B cell (primary cell): ENCODE results near the gene HSFX4. TPM values are rescaled to one million over a fixed set of nuclear protein-coding genes. Genes with fewer than 3 reads are reported as not detected.

Experiments used
- ATAC-seq: fragments of 200-7000 bp; cut with Tn5 transposase; one replicate; pipeline ENCODE4 v1.10.0; 2021; ENCODE audit warnings: low read depth, mild to moderate bottlenecking, moderate number of reproducible peaks, moderate library complexity
- CTCF ChIA-PET: fragments of 350-600 bp; sonication (Branson Sonifier 250); formaldehyde crosslinking; loops from one replicate; lab custom pipeline; 2021; ENCODE audit warnings: antibody characterized with exemption, inconsistent platforms; lab: Charles Lee
- POLR2A ChIA-PET: fragments of 350-600 bp; sonication (Branson Sonifier 250); formaldehyde crosslinking; loops from one replicate; lab custom pipeline; 2021; ENCODE audit warnings: antibody characterized with exemption; lab: Charles Lee
- DNase-seq: peaks from one replicate; pipeline ENCODE4 v3.0.0; 2013
- H2AFZ ChIP-seq: 2 replicates; pipeline ENCODE4 v1.6.1; 2012; ENCODE audit warnings: mild to moderate bottlenecking, low read depth, low read length; ENCODE audit not compliant: insufficient read depth, poor library complexity, severe bottlenecking
- H3K27ac ChIP-seq, 2 donors: 1 replicate in 1 of 2; 2 replicates in 1 of 2; pipeline ENCODE4 v1.5.1; 2012 to 2013; ENCODE audit warnings: low read length in 2 of 2, mild to moderate bottlenecking in 2 of 2, moderate library complexity in 1 of 2
- H3K27me3 ChIP-seq, 4 experiments: fragments of 200-600 bp in 1 of 4; sonication (generic) in 1 of 4; replicated peaks in 1 of 4; 1 replicate in 2 of 4; 2 replicates in 2 of 4; pipeline versions ENCODE4 v1.6.1 to v1.7.0; 2013 to 2016; ENCODE audit warnings: low read length in 3 of 4, mild to moderate bottlenecking in 2 of 4, mixed read lengths in 1 of 4, moderate library complexity in 1 of 4; ENCODE audit not compliant: insufficient read depth in 4 of 4, control insufficient read depth in 3 of 4; ENCODE audit errors: control extremely low read depth in 1 of 4
- H3K36me3 ChIP-seq, 2 experiments: replicated peaks in 1 of 2; 1 replicate in 1 of 2; 2 replicates in 1 of 2; pipeline versions ENCODE4 v1.6.1 to v1.7.1; 2013; ENCODE audit warnings: low read length in 1 of 2; ENCODE audit not compliant: insufficient read depth in 2 of 2, control insufficient read depth in 1 of 2; ENCODE audit errors: control extremely low read depth in 1 of 2, extremely low read depth in 1 of 2
- H3K4me1 ChIP-seq, 2 donors: fragments of 200-600 bp in 1 of 2; sonication (generic) in 1 of 2; 1 replicate in 1 of 2; 2 replicates in 1 of 2; pipeline versions ENCODE4 v1.5.1 to v1.6.1; 2013 to 2017; ENCODE audit warnings: low read length in 2 of 2; ENCODE audit not compliant: control insufficient read depth in 2 of 2, insufficient read depth in 2 of 2
- H3K4me2 ChIP-seq: replicated peaks from 2 replicates; pipeline ENCODE3; 2012; ENCODE audit warnings: mild to moderate bottlenecking, low read depth, low read length; ENCODE audit not compliant: poor library complexity, severe bottlenecking
- H3K4me3 ChIP-seq, 5 experiments: fragments of 200-600 bp in 1 of 5; sonication (generic) in 1 of 5; 1 replicate in 3 of 5; 2 replicates in 2 of 5; pipeline versions ENCODE4 v1.5.1 to v1.7.0; 2011 to 2016; ENCODE audit warnings: low read length in 4 of 5, mild to moderate bottlenecking in 4 of 5, low read depth in 2 of 5, control low read depth in 1 of 5, moderate library complexity in 1 of 5; ENCODE audit not compliant: insufficient read depth in 1 of 5; ENCODE audit errors: control extremely low read depth in 1 of 5, extremely low read depth in 1 of 5
- H3K79me2 ChIP-seq: fragments of 200-600 bp; sonication (generic); one replicate; pipeline ENCODE4 v1.6.0; 2016; ENCODE audit warnings: low read length; ENCODE audit not compliant: control insufficient read depth, insufficient read depth
- H3K9ac ChIP-seq: fragments of 200-600 bp; sonication (generic); 2 replicates; pipeline ENCODE4 v1.6.1; 2017; ENCODE audit warnings: mild to moderate bottlenecking, low read length, moderate library complexity
- H3K9me3 ChIP-seq, 3 donors: one replicate each; pipeline versions ENCODE4 v1.6.1 to v1.7.1; 2013; ENCODE audit warnings: low read length in 2 of 3; ENCODE audit not compliant: control insufficient read depth in 2 of 3, insufficient read depth in 1 of 3; ENCODE audit errors: control extremely low read depth in 1 of 3
- H4K20me1 ChIP-seq: 2 replicates; pipeline ENCODE4 v1.6.0; 2012; ENCODE audit warnings: mild to moderate bottlenecking, low read length; ENCODE audit not compliant: insufficient read depth, control insufficient read depth, poor library complexity, severe bottlenecking
- H3K27ac Mint-ChIP-seq: one replicate; pipeline ENCODE4 v1.8.0; 2021; ENCODE audit warnings: mixed read lengths
- H3K27me3 Mint-ChIP-seq: one replicate; pipeline ENCODE4 v1.8.0; 2021; ENCODE audit warnings: mixed read lengths
- H3K4me1 Mint-ChIP-seq: one replicate; pipeline ENCODE4 v1.8.0; 2021; ENCODE audit warnings: mixed read lengths
- H3K4me3 Mint-ChIP-seq: one replicate; pipeline ENCODE4 v1.8.0; 2021; ENCODE audit warnings: mixed read lengths
- H3K9me3 Mint-ChIP-seq: one replicate; pipeline ENCODE4 v1.8.0; 2022; ENCODE audit warnings: mixed read lengths; ENCODE audit not compliant: insufficient read depth
- EZH2 ChIP-seq: IDR thresholded peaks from 2 replicates; pipeline ENCODE4 v1.6.1; 2012; ENCODE audit warnings: borderline replicate concordance, low read depth, mild to moderate bottlenecking, moderate library complexity, low read length; ENCODE audit not compliant: insufficient read depth, poor library complexity, severe bottlenecking
- WGBS: methylation state at CpG from one replicate; pipeline ENCODE4 v1.1.5; 2013; ENCODE audit warnings: missing lambda C conversion rate; ENCODE audit not compliant: insufficient coverage; 5-methylcytosine and 5-hydroxymethylcytosine counted together
- intact Hi-C: fragments of 100-400 bp; cut with micrococcal nuclease; formaldehyde crosslinking; loops from one replicate; pipeline ENCODE4 v1.10.0; 2022
- polyA plus RNA-seq: library from polyadenylated mRNA; depleted of rRNA; stranded (reverse); fragments of >200 nt; gene quantifications from 2 replicates; pipeline ENCODE4 v1.2.3, GENCODE V29; 2012
- total RNA-seq, 2 donors: library from RNA; stranded (reverse); fragments of 120-200 nt in 1 of 2; gene quantifications; 1 replicate in 1 of 2; 2 replicates in 1 of 2; pipeline versions ENCODE4 v1.2.3 to v1.2.4, GENCODE V29; 2013 to 2022
- TF ChIP-seq, protein P1 (sequence below): fragments of 200-600 bp; IDR thresholded peaks from one replicate; pipeline ENCODE4 v1.8.0; 2022; ENCODE audit warnings: antibody characterized with exemption, mild to moderate bottlenecking

The HSFX4 gene
- total and polyA plus RNA-seq, 2 donors (not counting 1 experiment from before 2014, with no cell fraction given): not detected

DNA sequence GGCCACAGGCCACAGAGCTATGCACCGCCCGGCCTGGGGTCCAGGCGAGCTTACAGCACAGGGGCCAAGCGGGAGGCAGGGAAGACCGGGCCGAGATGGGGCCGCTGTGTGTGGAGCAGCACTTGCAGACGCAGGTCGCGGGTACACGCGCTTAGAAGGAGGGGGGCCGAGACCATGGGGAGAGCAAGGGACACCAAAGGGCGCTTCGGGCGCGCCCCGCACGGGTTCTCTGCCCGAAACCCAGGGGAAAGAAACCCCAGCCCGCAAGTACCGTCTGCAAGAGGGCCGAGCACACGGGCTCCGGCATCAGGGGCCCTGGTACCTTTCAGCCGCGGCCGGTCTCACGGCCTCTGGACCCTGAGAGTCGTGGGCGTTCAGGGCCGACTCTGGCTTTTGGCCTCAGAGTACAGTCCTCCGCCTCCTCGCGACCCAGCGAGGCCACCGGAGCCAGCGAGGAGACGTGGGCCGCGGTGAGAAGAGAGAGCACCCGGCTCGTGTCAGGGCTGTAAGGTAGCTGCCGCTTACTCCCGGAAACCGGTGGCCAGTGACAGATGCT, 8.6 kb downstream of the HSFX4 start:
- Histone ChIP-seq H3K9me3 (no peaks in the 10 kb centered on the region), H4K20me1 (no peaks in the 10 kb centered on the region), H3K36me3 (no peaks in the 10 kb centered on the region), H3K27ac (peak overlapping the region; percentile 94 to 98), H3K27me3 (no peaks in the 10 kb centered on the region), H3K4me2 (peak overlapping the region; percentile 78), H3K79me2 (peaks cover 7% of the 10 kb centered on the region), H3K4me1 (peaks cover 5 to 12% of the 10 kb centered on the region in 2 donors), H3K4me3 (peak overlapping the region; percentile 30 to 86 (median 72)), H3K9ac (peak overlapping the region; percentile 76), H2AFZ (peak overlapping the region; percentile 68)
- Mint-ChIP-seq H3K4me3 (peak overlapping the region; percentile 93), H3K27me3 (no peaks in the 10 kb centered on the region), H3K4me1 (peaks cover 4% of the 10 kb centered on the region), H3K9me3 (no peaks in the 10 kb centered on the region), H3K27ac (peak overlapping the region; percentile 99)
- CTCF ChIA-PET: no interaction called here
- ATAC-seq (no peak), DNase-seq (no peak)
- POLR2A ChIA-PET: interaction anchor here (0.7 to 3.3 kb wide), 2 partner anchors 398 to 792 kb away, joined by 12 to 59 read pairs; partner anchors contain the start of gene EOLA1
- intact Hi-C loops: no loop called here
- no peak for TF ChIP-seq EZH2
- TF ChIP-seq, protein P1, sequence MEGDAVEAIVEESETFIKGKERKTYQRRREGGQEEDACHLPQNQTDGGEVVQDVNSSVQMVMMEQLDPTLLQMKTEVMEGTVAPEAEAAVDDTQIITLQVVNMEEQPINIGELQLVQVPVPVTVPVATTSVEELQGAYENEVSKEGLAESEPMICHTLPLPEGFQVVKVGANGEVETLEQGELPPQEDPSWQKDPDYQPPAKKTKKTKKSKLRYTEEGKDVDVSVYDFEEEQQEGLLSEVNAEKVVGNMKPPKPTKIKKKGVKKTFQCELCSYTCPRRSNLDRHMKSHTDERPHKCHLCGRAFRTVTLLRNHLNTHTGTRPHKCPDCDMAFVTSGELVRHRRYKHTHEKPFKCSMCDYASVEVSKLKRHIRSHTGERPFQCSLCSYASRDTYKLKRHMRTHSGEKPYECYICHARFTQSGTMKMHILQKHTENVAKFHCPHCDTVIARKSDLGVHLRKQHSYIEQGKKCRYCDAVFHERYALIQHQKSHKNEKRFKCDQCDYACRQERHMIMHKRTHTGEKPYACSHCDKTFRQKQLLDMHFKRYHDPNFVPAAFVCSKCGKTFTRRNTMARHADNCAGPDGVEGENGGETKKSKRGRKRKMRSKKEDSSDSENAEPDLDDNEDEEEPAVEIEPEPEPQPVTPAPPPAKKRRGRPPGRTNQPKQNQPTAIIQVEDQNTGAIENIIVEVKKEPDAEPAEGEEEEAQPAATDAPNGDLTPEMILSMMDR: no peak
- under 1% methylated on average over 43 of the region's 46 CpGs for WGBS

DNA sequence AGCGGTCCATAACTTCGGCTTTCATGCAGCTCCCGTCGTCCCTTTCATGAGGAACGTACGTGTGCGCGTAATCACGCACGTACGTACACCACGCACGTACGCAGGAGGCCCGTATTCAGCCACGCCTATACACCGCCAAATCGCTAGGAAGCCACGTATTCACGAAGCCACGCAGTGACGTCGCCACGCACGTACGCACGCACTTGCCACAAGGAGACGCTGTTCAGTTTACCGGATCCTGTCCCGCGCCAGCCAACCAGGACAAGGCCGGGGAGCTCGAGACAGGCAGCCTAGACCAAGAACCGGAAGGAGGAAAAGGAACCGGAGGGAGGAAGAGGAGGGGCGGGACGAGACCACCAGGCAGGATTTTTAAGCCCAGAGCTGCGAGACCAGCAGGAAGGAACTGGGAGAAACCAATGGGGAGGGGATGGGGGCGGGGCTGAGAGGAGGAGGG, 9.1 kb downstream of the HSFX4 start, which contains the start of gene EOLA2:
Gene EOLA2, minus strand, starts transcription at position 65 of the 454 bp plus-strand sequence. CDS start 4,617 bp downstream, outside the sequence.
- H3K4me3 ChIP-seq: peak within 1 kb of the TSS; percentile 30 to 86 (median 72)
- no peaks in the 10 kb centered on the region for H4K20me1 ChIP-seq
- TF ChIP-seq, protein P1: peak; percentile 22
- TF ChIP-seq EZH2: no peak
- H3K79me2 ChIP-seq: peaks cover 7% of the 10 kb centered on the region
- H3K27me3 ChIP-seq: no peaks in the 10 kb centered on the region
- Mint-ChIP-seq H3K4me3 (peak within 1 kb of the TSS; percentile 93), H3K9me3 (no peaks in the 10 kb centered on the region), H3K27ac (peak within 1 kb of the TSS; percentile 99), H3K27me3 (no peaks in the 10 kb centered on the region), H3K4me1 (peaks cover 4% of the 10 kb centered on the region)
- ChIA-PET POLR2A (interaction anchor here (0.7 to 3.3 kb wide), 4 partner anchors 399 to 792 kb away, joined by 3 to 59 read pairs (median 12); partner anchors contain the start of genes EOLA1 and MTMR1), CTCF (interaction anchor here (2.3 kb wide), 1 partner anchor 12 kb away, joined by 5 read pairs; no protein-coding TSS in a partner anchor)
- H3K9ac ChIP-seq: peak within 1 kb of the TSS; percentile 76
- WGBS: 0% methylated on average over 18 of the region's 39 CpGs
- peak; percentile 97 for DNase-seq
- peak within 1 kb of the TSS; percentile 94 to 98 for H3K27ac ChIP-seq
- intact Hi-C loops: no loop called here
- H3K4me2 ChIP-seq: peak within 1 kb of the TSS; percentile 78
- H2AFZ ChIP-seq: peak within 1 kb of the TSS; percentile 68
- ATAC-seq: peak; percentile 51
- peaks cover 5 to 12% of the 10 kb centered on the region in 2 donors for H3K4me1 ChIP-seq
- H3K36me3 ChIP-seq: no peaks in the 10 kb centered on the region
- no peaks in the 10 kb centered on the region for H3K9me3 ChIP-seq
